Mucosa of rectum (tissue), 2 donors: ENCODE measurements around the gene ZNF26.
A peak's percentile ranks its signal among the peaks of the same experiment; 100 is the strongest.

Source experiments
- H3K27ac ChIP-seq, 2 donors: one replicate each; pipeline ENCODE4 v1.7.0; 2013; ENCODE audit warnings: inconsistent platforms in 2 of 2, low read depth in 2 of 2, low read length in 2 of 2
- H3K27me3 ChIP-seq, 2 donors: one replicate each; pipeline ENCODE4 v1.7.0; 2013; ENCODE audit warnings: low read length in 2 of 2; ENCODE audit not compliant: control insufficient read depth in 2 of 2, insufficient read depth in 2 of 2
- H3K36me3 ChIP-seq, 2 donors: one replicate each; pipeline ENCODE4 v1.7.0; 2013; ENCODE audit warnings: low read length in 2 of 2; ENCODE audit not compliant: control insufficient read depth in 2 of 2, insufficient read depth in 2 of 2
- H3K4me1 ChIP-seq, 2 donors: one replicate each; pipeline ENCODE4 v1.7.0; 2013; ENCODE audit warnings: low read length in 2 of 2, mild to moderate bottlenecking in 1 of 2; ENCODE audit not compliant: control insufficient read depth in 2 of 2, insufficient read depth in 2 of 2
- H3K4me3 ChIP-seq, 2 donors: one replicate each; pipeline ENCODE4 v1.7.0; 2013; ENCODE audit warnings: low read length in 2 of 2
- H3K9ac ChIP-seq, 2 donors: one replicate each; pipeline ENCODE4 v1.7.0; 2013; ENCODE audit warnings: low read length in 2 of 2, low read depth in 1 of 2, mild to moderate bottlenecking in 1 of 2
- H3K9me3 ChIP-seq, 2 donors: one replicate each; pipeline ENCODE4 v1.7.0; 2013; ENCODE audit warnings: low read length in 2 of 2; ENCODE audit not compliant: control insufficient read depth in 2 of 2
- donor health status: healthy.
- donor health status: Normal muscosa, but diverticular disease.

ZNF26 gene

DNA sequence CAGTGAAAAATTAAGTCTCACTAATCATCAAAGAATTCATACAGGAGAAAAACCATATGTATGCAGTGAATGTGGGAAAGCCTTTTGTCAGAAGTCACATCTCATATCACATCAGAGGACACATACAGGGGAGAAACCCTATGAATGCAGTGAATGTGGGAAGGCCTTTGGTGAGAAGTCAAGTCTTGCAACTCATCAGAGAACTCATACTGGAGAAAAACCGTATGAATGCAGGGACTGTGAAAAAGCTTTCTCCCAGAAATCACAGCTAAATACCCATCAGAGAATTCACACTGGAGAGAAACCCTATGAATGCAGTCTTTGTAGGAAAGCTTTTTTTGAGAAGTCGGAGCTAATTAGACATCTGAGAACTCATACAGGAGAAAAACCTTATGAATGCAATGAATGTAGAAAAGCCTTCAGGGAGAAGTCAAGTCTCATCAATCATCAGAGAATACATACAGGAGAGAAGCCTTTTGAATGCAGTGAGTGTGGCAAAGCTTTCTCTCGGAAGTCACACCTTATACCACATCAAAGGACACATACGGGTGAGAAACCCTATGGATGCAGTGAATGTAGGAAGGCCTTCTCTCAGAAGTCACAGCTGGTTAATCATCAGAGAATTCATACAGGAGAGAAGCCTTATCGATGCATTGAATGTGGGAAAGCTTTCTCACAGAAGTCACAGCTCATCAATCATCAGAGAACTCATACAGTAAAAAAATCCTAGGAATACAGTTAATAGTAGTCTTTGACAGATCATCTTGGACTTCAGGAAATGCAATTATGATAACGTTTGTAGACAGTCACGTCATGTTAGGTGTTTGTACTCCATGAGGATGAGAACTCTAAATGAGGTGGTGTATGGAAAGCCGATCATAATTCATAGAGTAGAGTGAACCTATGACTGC, 72.3 kb downstream of the ZNF26 start:
- Histone ChIP-seq H3K4me3 (peak overlapping the region; percentile 34 to 45), H3K9me3 (peaks cover 77% of the 10 kb centered on the region in 2 donors), H3K36me3 (peaks cover 20 to 24% of the 10 kb centered on the region in 2 donors), H3K9ac (no peak overlapping the region), H3K27ac (no peak overlapping the region), H3K27me3 (no peaks in the 10 kb centered on the region), H3K4me1 (no peaks in the 10 kb centered on the region)

DNA sequence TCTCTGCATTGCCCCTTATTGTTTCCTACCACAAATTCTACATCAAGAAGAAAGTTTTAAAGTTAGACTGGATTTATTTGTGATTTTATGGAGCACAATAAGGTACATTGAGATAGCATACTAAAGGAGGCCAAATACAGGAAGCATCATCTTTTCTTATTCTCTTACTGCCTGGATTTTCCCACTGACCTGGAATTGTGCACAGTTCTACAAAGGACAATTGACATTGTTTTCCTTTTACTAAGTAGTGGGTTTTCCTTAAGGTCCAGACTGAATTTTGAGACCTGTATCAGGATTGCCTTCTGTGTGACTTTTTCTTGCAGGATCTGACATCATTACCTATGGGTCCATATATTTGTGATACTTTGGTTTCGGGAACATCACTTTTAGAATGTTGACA, 75.8 kb downstream of the ZNF26 start:
- H3K4me1 ChIP-seq, result no peaks in the 10 kb centered on the region
- no peaks in the 10 kb centered on the region for H3K27me3 ChIP-seq
- peaks cover 83 to 87% of the 10 kb centered on the region in 2 donors for H3K9me3 ChIP-seq
- no peak overlapping the region for H3K9ac ChIP-seq
- H3K36me3 ChIP-seq, result peaks cover 6 to 12% of the 10 kb centered on the region in 2 donors
- H3K27ac ChIP-seq, result no peak overlapping the region
- peak overlapping the region in 1 of 2 donors; percentile 2 for H3K4me3 ChIP-seq

DNA sequence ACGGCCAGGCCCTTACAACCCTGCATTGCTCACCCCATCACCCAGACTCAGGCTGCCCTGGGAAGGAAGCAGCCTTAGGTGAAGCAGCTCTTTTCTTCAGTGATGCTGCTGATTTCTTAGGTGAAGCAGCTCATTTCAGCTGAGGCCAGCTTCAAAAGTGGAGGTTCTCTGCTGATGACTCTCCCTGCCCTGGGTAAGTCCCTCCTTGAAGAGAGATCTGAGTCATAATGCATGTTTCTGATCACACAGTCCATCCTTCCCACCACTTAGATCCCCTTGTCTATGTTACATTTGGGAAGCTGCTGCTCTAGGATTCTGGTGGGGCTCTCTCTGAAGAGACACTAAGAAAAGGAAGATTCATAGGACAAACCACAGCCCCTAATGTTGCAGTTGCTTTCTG, 77.4 kb downstream of the ZNF26 start:
- Histone ChIP-seq H3K36me3 (peaks cover 0 to 2% of the 10 kb centered on the region in 2 donors), H3K9me3 (peaks cover 79 to 82% of the 10 kb centered on the region in 2 donors), H3K9ac (no peak overlapping the region), H3K4me1 (no peaks in the 10 kb centered on the region), H3K27me3 (no peaks in the 10 kb centered on the region), H3K27ac (no peak overlapping the region), H3K4me3 (peak overlapping the region in 1 of 2 donors; percentile 42)

DNA sequence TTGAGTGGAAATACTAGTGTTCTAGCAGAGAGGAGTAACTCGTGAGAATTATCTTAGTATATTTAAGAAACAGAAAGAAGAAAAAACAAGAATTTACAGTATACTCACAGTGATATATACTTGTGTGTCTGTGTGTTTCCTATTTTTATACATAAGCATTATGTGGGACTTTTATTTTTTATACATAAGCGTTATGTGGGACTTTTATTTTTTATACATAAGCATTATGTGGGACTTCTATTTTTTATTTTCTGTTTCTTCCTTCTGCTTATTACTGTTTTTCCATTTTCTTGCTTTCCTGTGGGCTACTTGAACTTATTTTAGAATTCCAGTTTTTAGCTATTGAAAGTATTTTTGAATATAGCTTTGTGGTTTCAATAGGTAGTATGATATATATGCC, 87.7 kb downstream of the ZNF26 start:
- Histone ChIP-seq H3K27ac (no peak overlapping the region), H3K36me3 (no peaks in the 10 kb centered on the region), H3K9me3 (peaks cover 20 to 36% of the 10 kb centered on the region in 2 donors), H3K27me3 (no peaks in the 10 kb centered on the region), H3K9ac (no peak overlapping the region), H3K4me3 (no peak overlapping the region), H3K4me1 (no peaks in the 10 kb centered on the region)
